Activated CD4-positive, alpha-beta T cell treated with anti-CD3 and anti-CD28 coated beads, Interleukin-2, amount 10 ng/mL, durations not matched to agents 24 days and 14 days (primary cell): Measurements from ENCODE around the gene ADGRL3. TPM values are rescaled to one million over a fixed set of nuclear protein-coding genes. Genes with fewer than 3 reads are reported as not detected.
A peak's percentile ranks its signal among the peaks of the same experiment; 100 is the strongest.

Experiments
- DNase-seq: peaks from one replicate; pipeline ENCODE4 v3.0.0; 2022
- H3K27ac Mint-ChIP-seq: one replicate; pipeline ENCODE4 v1.8.0; 2022; ENCODE audit warnings: mild to moderate bottlenecking, mixed read lengths
- H3K27me3 Mint-ChIP-seq: one replicate; pipeline ENCODE4 v1.8.0; 2022; ENCODE audit warnings: mixed read lengths
- H3K36me3 Mint-ChIP-seq: one replicate; pipeline ENCODE4 v1.8.0; 2022; ENCODE audit warnings: low read depth, mild to moderate bottlenecking, mixed read lengths
- H3K4me1 Mint-ChIP-seq: one replicate; pipeline ENCODE4 v1.8.0; 2021; ENCODE audit warnings: mixed read lengths
- H3K4me3 Mint-ChIP-seq: one replicate; pipeline ENCODE4 v1.8.0; 2022; ENCODE audit warnings: mild to moderate bottlenecking, moderate library complexity, mixed read lengths
- H3K9me3 Mint-ChIP-seq: one replicate; pipeline ENCODE4 v1.8.0; 2021; ENCODE audit warnings: mixed read lengths
- intact Hi-C: fragments of 100-400 bp; cut with micrococcal nuclease; formaldehyde crosslinking; loops from one replicate; pipeline ENCODE4 v1.15.1; 2023
- total RNA-seq: library from RNA; stranded (reverse); gene quantifications from 2 replicates; pipeline ENCODE4 v1.2.3, GENCODE V29; 2022

Gene ADGRL3
- total RNA-seq, 1 donor from 2014 or later, result not detected

DNA sequence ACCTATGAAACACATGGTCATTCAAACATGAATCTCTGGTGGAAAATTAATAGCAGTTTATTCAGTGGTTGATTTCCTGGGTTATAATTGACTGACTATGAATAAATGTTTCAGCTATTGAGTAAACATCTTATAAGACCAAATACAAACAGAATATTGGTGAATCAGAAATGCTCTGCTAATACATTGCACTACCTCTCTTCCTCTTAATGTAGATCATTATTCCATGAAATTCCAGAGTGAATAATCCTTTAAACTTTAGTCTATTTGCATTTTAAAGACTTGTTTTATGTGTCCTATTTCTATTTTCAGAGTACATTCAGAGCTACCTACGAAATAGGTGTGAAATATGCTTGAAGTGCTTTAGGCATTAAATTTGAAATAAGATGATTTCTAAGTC, 715.4 kb downstream of the ADGRL3 start:
- Mint-ChIP-seq H3K27me3 (no peaks in the 10 kb centered on the region), H3K36me3 (no peaks in the 10 kb centered on the region), H3K4me3 (no peak overlapping the region), H3K9me3 (no peaks in the 10 kb centered on the region), H3K4me1 (no peaks in the 10 kb centered on the region), H3K27ac (no peak overlapping the region)
- intact Hi-C loops, result no loop called here
- no peak for DNase-seq

DNA sequence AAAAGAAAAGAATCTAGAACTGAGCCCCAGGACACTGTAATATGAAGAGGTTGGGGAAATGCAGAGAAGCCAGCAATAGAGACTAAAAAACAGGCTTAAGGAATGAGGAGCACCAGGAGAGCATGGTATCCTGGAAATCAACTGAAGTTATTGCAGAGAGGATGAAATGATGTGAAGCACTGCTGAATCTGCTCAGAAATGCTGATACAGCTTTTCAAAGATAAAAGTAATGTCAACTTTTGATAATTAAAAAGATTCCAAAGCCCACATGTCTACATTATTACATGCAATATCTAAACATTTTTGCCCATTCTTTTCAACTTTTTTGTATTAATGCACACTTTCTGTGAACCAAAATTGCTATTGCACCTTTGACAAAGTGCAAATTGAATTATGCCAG, 718.4 kb downstream of the ADGRL3 start:
- Mint-ChIP-seq H3K27ac (no peak overlapping the region), H3K4me3 (no peak overlapping the region), H3K36me3 (no peaks in the 10 kb centered on the region), H3K9me3 (no peaks in the 10 kb centered on the region), H3K27me3 (no peaks in the 10 kb centered on the region), H3K4me1 (no peaks in the 10 kb centered on the region)
- DNase-seq, result no peak
- intact Hi-C loops, result no loop called here

DNA sequence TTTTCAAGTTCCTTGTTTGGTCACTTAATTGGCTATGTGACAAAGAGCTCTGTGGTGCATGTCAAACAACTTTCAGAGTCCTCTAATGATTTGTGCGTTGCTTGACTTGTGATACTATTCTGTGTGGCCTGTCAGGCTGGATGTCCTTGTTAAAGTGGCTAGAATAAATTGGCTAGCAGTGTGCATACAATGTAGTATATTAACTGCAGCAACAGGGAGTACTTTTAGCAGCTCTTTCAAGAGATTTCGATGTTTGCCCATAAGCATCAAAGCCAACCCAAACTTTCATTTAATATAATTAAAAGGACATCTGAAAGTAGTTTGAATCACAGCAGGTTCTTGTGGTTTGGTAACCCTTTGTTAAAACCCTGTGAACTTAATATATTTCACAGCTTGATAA, 718.9 kb downstream of the ADGRL3 start:
- Mint-ChIP-seq H3K4me1 (no peaks in the 10 kb centered on the region), H3K4me3 (no peak overlapping the region), H3K9me3 (no peaks in the 10 kb centered on the region), H3K27me3 (no peaks in the 10 kb centered on the region), H3K27ac (no peak overlapping the region), H3K36me3 (no peaks in the 10 kb centered on the region)
- intact Hi-C loops, result no loop called here
- DNase-seq, result no peak

DNA sequence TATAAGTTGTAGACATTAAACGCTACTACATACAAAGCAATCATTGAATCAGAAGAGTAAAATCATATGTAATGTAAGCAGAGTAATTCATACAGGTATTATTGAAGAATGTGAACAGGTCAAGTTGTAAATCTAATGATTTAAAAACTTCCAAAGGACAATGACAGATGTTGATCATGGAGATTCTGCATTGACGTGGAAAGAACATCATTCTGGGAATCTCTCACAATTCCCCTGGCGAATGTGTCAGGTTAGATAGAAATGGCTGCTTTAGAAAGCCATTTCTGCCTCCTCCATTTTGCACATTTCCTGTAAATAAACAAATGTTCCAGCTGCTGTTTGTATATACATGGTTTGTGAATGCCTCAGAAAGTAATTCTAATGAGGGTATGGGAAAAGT, 719.4 kb downstream of the ADGRL3 start:
- Mint-ChIP-seq H3K4me3 (no peak overlapping the region), H3K27me3 (no peaks in the 10 kb centered on the region), H3K4me1 (no peaks in the 10 kb centered on the region), H3K9me3 (no peaks in the 10 kb centered on the region), H3K27ac (no peak overlapping the region), H3K36me3 (no peaks in the 10 kb centered on the region)
- intact Hi-C loops, result no loop called here
- no peak for DNase-seq

DNA sequence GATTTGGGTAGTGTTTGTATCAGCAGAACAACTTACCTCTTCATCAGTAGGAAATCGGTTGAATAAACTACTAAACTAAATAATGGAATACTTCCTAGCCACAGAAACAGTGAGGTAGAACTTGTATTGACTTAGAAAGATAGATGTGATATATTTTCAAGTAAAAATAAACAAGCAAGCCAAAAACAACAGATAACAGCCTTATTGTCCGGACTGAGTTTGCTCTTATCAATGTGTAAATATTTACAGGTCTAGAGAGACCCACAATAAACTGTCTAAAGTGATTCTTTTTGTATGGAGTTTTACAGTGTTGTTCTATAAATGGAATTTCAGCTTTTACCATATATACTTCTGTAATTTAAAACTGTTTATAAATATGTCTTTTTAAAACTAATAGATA, 721.8 kb downstream of the ADGRL3 start:
- no peak for DNase-seq
- intact Hi-C loops, result no loop called here
- Mint-ChIP-seq H3K27ac (no peak overlapping the region), H3K4me1 (no peaks in the 10 kb centered on the region), H3K27me3 (no peaks in the 10 kb centered on the region), H3K36me3 (no peaks in the 10 kb centered on the region), H3K4me3 (no peak overlapping the region), H3K9me3 (peaks cover 3% of the 10 kb centered on the region)

DNA sequence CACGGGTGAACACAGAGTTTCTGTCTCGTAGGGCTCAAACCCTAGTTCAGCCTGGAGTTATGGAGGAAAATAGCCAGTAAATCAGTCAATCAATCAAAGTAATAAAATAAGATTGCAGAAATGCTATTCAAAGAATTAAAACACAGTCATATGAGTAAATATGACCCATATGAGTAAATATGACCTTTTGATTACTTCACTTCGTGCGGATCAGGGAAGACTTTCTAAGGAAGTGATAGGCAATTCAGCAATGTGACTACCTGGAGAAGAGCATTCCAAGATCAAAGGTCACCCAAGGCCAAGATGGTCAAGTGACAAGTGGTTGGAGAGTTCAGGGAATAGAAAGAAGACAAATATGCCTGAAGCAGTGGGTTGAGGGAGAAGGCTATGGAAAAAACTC, 722.6 kb downstream of the ADGRL3 start:
- Mint-ChIP-seq H3K27ac (no peak overlapping the region), H3K4me1 (no peaks in the 10 kb centered on the region), H3K9me3 (peaks cover 3% of the 10 kb centered on the region), H3K27me3 (no peaks in the 10 kb centered on the region), H3K4me3 (no peak overlapping the region), H3K36me3 (no peaks in the 10 kb centered on the region)
- no peak for DNase-seq
- intact Hi-C loops, result no loop called here

DNA sequence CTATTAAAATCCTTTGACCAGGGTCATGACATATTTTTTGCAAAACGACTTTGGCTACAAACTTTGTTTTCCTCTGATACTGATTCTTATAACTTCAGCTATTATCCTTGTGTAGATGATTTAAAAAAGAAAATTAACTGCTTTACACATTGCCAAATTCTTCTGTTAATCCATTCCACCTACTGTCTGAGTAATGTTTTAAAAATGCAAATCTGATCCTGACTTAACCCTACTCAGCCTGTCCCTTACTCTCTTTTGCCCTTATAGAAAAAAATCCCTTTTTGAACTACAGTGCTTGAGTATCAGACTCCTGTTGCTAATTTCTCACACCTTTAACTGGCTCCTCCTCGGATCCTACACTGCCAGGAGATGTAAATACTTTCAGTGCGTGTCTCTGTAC, 723.1 kb downstream of the ADGRL3 start:
- Mint-ChIP-seq H3K4me1 (no peaks in the 10 kb centered on the region), H3K4me3 (no peak overlapping the region), H3K36me3 (no peaks in the 10 kb centered on the region), H3K27me3 (no peaks in the 10 kb centered on the region), H3K9me3 (peaks cover 3% of the 10 kb centered on the region), H3K27ac (no peak overlapping the region)
- DNase-seq, result no peak
- intact Hi-C loops, result no loop called here

DNA sequence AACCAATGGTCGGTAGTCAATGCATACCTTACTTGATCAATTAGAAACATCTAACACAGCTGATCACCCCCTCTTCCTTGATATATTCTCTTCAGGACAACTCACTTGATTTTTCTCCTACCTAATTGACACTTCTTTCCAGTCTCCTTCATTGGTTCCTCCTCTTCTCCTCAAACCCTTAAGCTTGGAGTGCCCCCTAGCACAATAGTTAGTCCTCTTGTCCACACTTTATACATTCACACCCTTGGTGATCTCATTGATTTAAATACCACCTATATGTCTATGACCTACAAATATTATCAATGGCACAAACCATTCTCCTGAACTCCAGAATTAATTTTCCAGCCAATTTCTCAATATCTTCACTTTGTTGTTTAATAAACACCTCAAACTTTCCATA, 724.0 kb downstream of the ADGRL3 start:
- Mint-ChIP-seq H3K9me3 (peaks cover 3% of the 10 kb centered on the region), H3K36me3 (no peaks in the 10 kb centered on the region), H3K27ac (no peak overlapping the region), H3K4me1 (no peaks in the 10 kb centered on the region), H3K4me3 (no peak overlapping the region), H3K27me3 (no peaks in the 10 kb centered on the region)
- no peak for DNase-seq
- intact Hi-C loops, result no loop called here

DNA sequence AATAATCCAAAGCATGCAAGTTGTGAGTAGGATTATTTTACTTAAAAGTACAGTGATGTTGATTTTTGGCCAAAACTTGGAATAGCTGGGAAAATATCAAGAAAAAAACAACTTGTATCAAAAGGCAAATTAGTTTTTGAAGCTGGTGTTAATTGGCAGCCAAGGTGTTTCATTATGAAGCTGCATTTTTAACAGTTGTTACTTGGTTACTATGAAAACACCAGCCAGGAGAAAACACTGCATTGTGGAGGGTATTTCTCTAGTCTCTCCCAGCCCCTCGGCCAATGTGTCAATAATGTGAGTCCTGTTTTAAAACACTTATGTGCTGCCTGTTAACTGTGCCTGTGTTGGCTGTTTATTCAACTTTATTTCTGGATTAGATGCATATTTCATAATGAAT, 733.4 kb downstream of the ADGRL3 start:
- intact Hi-C loops, result no loop called here
- H3K9me3 Mint-ChIP-seq, result peaks cover 4% of the 10 kb centered on the region
- no peak overlapping the region for H3K4me3 Mint-ChIP-seq
- no peaks in the 10 kb centered on the region for H3K4me1 Mint-ChIP-seq
- DNase-seq, result no peak
- H3K27me3 Mint-ChIP-seq, result no peaks in the 10 kb centered on the region
- no peaks in the 10 kb centered on the region for H3K36me3 Mint-ChIP-seq
- H3K27ac Mint-ChIP-seq, result no peak overlapping the region

DNA sequence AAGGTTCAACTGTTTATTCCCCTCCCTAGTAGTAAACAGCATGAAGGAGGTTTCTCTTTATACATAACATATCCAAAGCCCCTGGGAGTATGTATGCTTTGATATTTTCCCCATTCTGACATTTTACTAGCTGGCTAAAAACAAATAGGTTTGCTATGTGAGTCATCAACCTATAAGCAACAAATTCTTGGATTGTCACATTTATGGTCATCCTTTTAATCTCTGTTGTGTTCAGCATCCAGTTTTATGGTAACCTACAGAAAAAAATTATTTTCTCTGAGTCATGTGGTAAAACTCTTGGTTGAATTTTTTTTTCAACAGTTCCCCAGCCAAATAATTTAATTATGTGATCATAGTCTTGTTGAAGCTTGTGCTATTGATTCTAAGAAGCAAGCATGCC, 734.1 kb downstream of the ADGRL3 start:
- Mint-ChIP-seq H3K4me3 (no peak overlapping the region), H3K4me1 (no peaks in the 10 kb centered on the region), H3K27ac (no peak overlapping the region), H3K27me3 (no peaks in the 10 kb centered on the region), H3K9me3 (peaks cover 4% of the 10 kb centered on the region), H3K36me3 (no peaks in the 10 kb centered on the region)
- intact Hi-C loops, result no loop called here
- no peak for DNase-seq

DNA sequence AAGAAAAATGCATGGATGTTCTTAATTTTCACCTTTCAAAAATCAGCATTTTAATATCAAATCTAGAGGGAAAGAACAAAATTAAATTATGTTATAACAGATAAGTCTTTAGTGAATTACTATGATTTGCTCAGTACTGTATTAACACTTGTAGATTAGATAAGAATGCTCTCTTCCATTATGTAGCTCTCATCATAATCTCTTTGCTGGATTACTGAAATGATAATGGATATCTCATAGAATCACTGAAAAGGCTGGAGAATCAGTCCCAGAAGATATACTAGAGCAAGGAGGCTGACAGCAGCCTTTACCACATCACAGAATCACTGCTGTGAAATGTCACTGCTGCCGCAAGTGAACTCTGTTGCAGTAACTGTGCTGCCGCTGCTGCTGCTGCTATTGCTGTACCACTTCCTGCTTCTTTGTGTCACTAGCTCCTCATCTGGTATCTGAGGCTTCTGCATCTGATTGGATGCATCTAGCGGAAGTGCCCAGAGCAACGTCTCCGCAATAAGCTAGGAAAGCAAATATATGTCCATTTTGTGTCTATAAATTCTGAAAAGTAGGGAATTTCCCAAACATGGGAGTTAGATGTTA, 738.2 kb downstream of the ADGRL3 start:
- DNase-seq, result peak; percentile 62
- H3K36me3 Mint-ChIP-seq, result no peaks in the 10 kb centered on the region
- H3K4me1 Mint-ChIP-seq, result no peaks in the 10 kb centered on the region
- intact Hi-C loops, result no loop called here
- H3K4me3 Mint-ChIP-seq, result no peak overlapping the region
- no peak overlapping the region for H3K27ac Mint-ChIP-seq
- no peaks in the 10 kb centered on the region for H3K9me3 Mint-ChIP-seq
- H3K27me3 Mint-ChIP-seq, result no peaks in the 10 kb centered on the region

DNA sequence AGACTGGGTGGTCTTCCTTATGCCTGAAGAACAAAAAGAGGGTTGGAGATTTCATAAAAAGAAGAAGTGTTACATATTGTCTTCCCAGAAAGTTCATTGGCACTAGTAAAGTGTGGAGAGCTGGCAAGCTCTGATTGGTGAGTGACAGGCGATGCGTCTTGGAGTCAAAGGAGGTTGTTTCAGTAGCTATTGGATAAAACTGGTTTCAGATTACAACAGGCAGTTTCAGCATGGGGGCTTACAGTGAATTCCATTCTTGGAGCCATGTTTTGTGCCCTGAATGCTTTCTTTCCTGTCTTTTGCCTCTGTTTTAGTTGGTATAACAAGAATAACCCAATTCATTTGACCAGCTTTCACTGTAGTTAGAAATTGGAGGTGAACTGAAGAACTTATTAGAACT, 750.5 kb downstream of the ADGRL3 start:
- intact Hi-C loops, result no loop called here
- H3K4me3 Mint-ChIP-seq, result no peak overlapping the region
- H3K27ac Mint-ChIP-seq, result no peak overlapping the region
- no peaks in the 10 kb centered on the region for H3K4me1 Mint-ChIP-seq
- H3K9me3 Mint-ChIP-seq, result no peaks in the 10 kb centered on the region
- H3K36me3 Mint-ChIP-seq, result no peaks in the 10 kb centered on the region
- H3K27me3 Mint-ChIP-seq, result no peaks in the 10 kb centered on the region
- DNase-seq, result no peak

DNA sequence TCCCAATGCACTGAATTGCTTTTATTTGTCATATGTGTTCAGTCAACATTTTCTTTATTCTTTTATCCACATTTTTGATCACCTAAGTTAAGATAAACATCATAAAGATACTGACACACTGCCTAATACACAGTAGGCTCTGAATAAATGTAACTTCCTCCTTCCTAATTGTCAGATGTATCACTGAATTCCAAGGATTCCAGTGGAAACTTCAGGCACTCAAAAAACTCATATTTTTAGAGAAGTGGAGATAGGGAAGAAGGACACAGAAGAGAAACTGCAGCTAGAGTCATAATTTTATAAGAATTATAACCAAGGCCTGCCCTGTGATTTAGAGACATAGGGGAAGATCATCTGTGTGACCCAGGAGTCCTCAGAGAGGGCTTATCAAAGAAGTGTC, 753.3 kb downstream of the ADGRL3 start:
- Mint-ChIP-seq H3K27me3 (no peaks in the 10 kb centered on the region), H3K4me1 (no peaks in the 10 kb centered on the region), H3K4me3 (no peak overlapping the region), H3K27ac (no peak overlapping the region), H3K36me3 (no peaks in the 10 kb centered on the region), H3K9me3 (no peaks in the 10 kb centered on the region)
- intact Hi-C loops, result no loop called here
- DNase-seq, result no peak

DNA sequence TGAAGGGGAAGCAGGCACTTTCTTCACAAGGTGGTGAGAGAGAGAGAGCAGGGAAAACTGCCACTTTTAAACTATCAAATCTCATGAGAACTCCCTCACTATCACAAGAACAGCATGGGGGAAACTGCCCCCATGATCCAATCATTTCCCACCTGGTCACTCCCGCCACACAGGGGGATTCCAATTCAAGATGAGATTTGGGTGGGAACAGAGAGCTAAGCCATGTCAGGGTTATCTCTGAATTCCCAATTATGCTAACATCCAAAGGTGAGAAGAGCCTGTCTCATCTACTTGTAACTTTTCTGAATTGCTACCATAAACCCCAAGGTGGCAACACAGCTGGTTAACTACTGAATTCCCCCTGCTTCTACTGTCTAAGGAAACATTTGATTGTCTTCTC, 758.5 kb downstream of the ADGRL3 start:
- Mint-ChIP-seq H3K27ac (no peak overlapping the region), H3K4me3 (no peak overlapping the region), H3K27me3 (no peaks in the 10 kb centered on the region), H3K9me3 (no peaks in the 10 kb centered on the region), H3K4me1 (no peaks in the 10 kb centered on the region), H3K36me3 (no peaks in the 10 kb centered on the region)
- DNase-seq, result no peak
- intact Hi-C loops, result no loop called here

DNA sequence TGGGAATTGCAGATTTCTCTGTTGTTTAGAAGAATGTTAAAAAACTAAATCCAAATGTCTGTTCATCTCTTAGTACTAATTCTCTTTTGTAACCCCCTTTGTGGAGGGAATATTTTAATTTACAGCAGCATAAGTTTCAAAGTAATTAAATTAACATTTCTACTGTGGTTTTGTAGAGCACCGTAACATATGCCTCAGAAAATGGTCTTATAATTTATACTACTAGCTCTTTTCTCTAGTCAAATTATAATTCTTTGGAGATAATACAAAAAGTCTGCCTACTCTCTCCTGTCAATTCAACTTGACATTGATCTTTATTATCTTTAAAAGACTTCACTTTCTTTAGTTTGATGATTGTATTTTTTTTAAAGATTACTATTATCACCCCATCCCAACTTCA, 759.0 kb downstream of the ADGRL3 start:
- no peaks in the 10 kb centered on the region for H3K27me3 Mint-ChIP-seq
- H3K4me3 Mint-ChIP-seq, result no peak overlapping the region
- H3K27ac Mint-ChIP-seq, result no peak overlapping the region
- no peaks in the 10 kb centered on the region for H3K36me3 Mint-ChIP-seq
- no peak for DNase-seq
- no peaks in the 10 kb centered on the region for H3K9me3 Mint-ChIP-seq
- intact Hi-C loops, result no loop called here
- no peaks in the 10 kb centered on the region for H3K4me1 Mint-ChIP-seq
